A549 (cell line): ENCODE results near the gene ABCA4. TPM values are rescaled to one million over a fixed set of nuclear protein-coding genes. Genes with fewer than 3 reads are reported as not detected.

Experiments used
- ATAC-seq, 2 experiments: fragments of 200-7000 bp in 1 of 2; fragments of >200 bp in 1 of 2; cut with Nextera tagmentation in 1 of 2; cut with Tn5 transposase in 1 of 2; 3 replicates each; pipeline versions ENCODE4 v1.8.0 to v1.9.1; 2018 to 2020; ENCODE audit warnings: mild to moderate bottlenecking in 1 of 2, moderate library complexity in 1 of 2
- CTCF ChIA-PET: fragments of 300-600 bp; sonication (Branson Sonifier 250); formaldehyde crosslinking; extraction: SDS; loops from one replicate; lab custom pipeline; 2021; ENCODE audit warnings: antibody characterized with exemption, inconsistent platforms; lab: Yijun Ruan, JAX
- POLR2A ChIA-PET: fragments of 350-600 bp; formaldehyde crosslinking; extraction: SDS; loops from one replicate; lab custom pipeline; 2021; ENCODE audit warnings: antibody characterized with exemption, inconsistent platforms; lab: Yijun Ruan, JAX
- DNase-seq, 2 experiments: peaks; one replicate each; pipeline versions ENCODE4 v3.0.0 to v3.0.0-alpha.2; 2011 to 2016; ENCODE audit warnings: low read depth in 1 of 2, low spot score in 1 of 2
- FAIRE-seq: peaks from 2 replicates; lab custom pipeline; 2011; peaks lifted over from hg19 to GRCh38; lab: Jason Lieb, UNC
- H3K27ac ChIP-seq, 2 experiments: fragments of >200 bp; sonication (Bioruptor Twin); formaldehyde crosslinking; 3 replicates each; pipeline ENCODE4 v1.5.1; 2016 to 2017
- H3K4me1 ChIP-seq: fragments of >200 bp; sonication (Bioruptor Twin); formaldehyde crosslinking; 3 replicates; pipeline ENCODE4 v1.6.1; 2016
- H3K4me2 ChIP-seq: fragments of >200 bp; sonication (Bioruptor Twin); formaldehyde crosslinking; 3 replicates; pipeline ENCODE4 v1.6.1; 2016
- H3K4me3 ChIP-seq: fragments of >200 bp; sonication (Bioruptor Twin); formaldehyde crosslinking; 3 replicates; pipeline ENCODE4 v1.5.1; 2016
- H3K9me3 ChIP-seq: fragments of >200 bp; sonication (Bioruptor Twin); formaldehyde crosslinking; 3 replicates; pipeline ENCODE4 v1.6.1; 2016
- BCL3 ChIP-seq: fragments of >200 bp; sonication (Bioruptor Twin); formaldehyde crosslinking; IDR thresholded peaks from 3 replicates; pipeline ENCODE4 v1.6.1; 2016
- CBX2 ChIP-seq: fragments of 200-600 bp; sonication (generic); IDR thresholded peaks from 2 replicates; pipeline ENCODE4 v1.6.1; 2016; ENCODE audit warnings: low read depth, mild to moderate bottlenecking, borderline replicate concordance
- CBX8 ChIP-seq: fragments of 200-600 bp; sonication (generic); IDR thresholded peaks from 2 replicates; pipeline ENCODE4 v1.6.1; 2016
- CEBPB ChIP-seq, 2 experiments: fragments of >200 bp in 1 of 2; sonication (Bioruptor Twin) in 1 of 2; formaldehyde crosslinking in 1 of 2; IDR thresholded peaks; 2 replicates each; pipeline ENCODE4 v1.6.1; 2012 to 2016
- CHD4 ChIP-seq: fragments of 200-600 bp; sonication (generic); IDR thresholded peaks from 2 replicates; pipeline ENCODE4 v1.6.1; 2016; ENCODE audit warnings: antibody characterized with exemption, mild to moderate bottlenecking, borderline replicate concordance
- CTCF ChIP-seq: fragments of >200 bp; sonication (Bioruptor Twin); formaldehyde crosslinking; IDR thresholded peaks from 3 replicates; pipeline ENCODE4 v1.5.1; 2016
- EHF ChIP-seq: fragments of 250-450 bp; sonication (Bioruptor Pico); IDR thresholded peaks from 2 replicates; pipeline ENCODE4 v1.5.0; 2020; ENCODE audit warnings: mild to moderate bottlenecking
- EP300 ChIP-seq, 2 experiments: fragments of >200 bp; sonication (Bioruptor Twin); formaldehyde crosslinking; IDR thresholded peaks; 2 replicates in 1 of 2; 3 replicates in 1 of 2; pipeline ENCODE4 v1.6.1; 2016 to 2017
- ESRRA ChIP-seq: fragments of 150-350 bp; IDR thresholded peaks from 2 replicates; pipeline ENCODE4 v1.6.1; 2014; ENCODE audit warnings: mild to moderate bottlenecking, low read length, borderline replicate concordance
- FOSB ChIP-seq: fragments of 250-450 bp; sonication (Bioruptor Pico); IDR thresholded peaks from 2 replicates; pipeline ENCODE4 v1.5.0; 2020; ENCODE audit warnings: mild to moderate bottlenecking, moderate library complexity
- FOXS1 ChIP-seq: fragments of 250-450 bp; sonication (Bioruptor Pico); IDR thresholded peaks from 2 replicates; pipeline ENCODE4 v1.5.0; 2020; ENCODE audit warnings: mild to moderate bottlenecking, moderate library complexity
- GATA3 ChIP-seq: IDR thresholded peaks from 2 replicates; pipeline ENCODE4 v1.6.1; 2012; ENCODE audit warnings: borderline replicate concordance
- HES2 ChIP-seq: fragments of >200 bp; sonication (Bioruptor Twin); formaldehyde crosslinking; IDR thresholded peaks from 2 replicates; pipeline ENCODE4 v1.6.1; 2016
- HOXA7 ChIP-seq: fragments of 250-450 bp; sonication (Bioruptor Pico); IDR thresholded peaks from 2 replicates; pipeline ENCODE4 v1.5.0; 2020; ENCODE audit warnings: mild to moderate bottlenecking, moderate library complexity
- KDM1A ChIP-seq: fragments of 200-600 bp; sonication (generic); IDR thresholded peaks from 2 replicates; pipeline ENCODE4 v1.6.1; 2016; ENCODE audit warnings: low read depth, mild to moderate bottlenecking
- NFE2L2 ChIP-seq: fragments of 150-350 bp; conservative IDR thresholded peaks from 2 replicates; pipeline ENCODE4 v1.6.1; 2014; ENCODE audit warnings: low read length
- NPAS2 ChIP-seq: fragments of 250-450 bp; sonication (Bioruptor Pico); IDR thresholded peaks from 2 replicates; pipeline ENCODE4 v1.8.0; 2022; ENCODE audit warnings: mild to moderate bottlenecking, moderate library complexity, borderline replicate concordance
- NR3C1 ChIP-seq: fragments of >200 bp; sonication (Bioruptor Twin); formaldehyde crosslinking; IDR thresholded peaks from 3 replicates; pipeline ENCODE4 v1.6.1; 2017
- PHF8 ChIP-seq: fragments of 200-600 bp; sonication (generic); IDR thresholded peaks from 2 replicates; pipeline ENCODE4 v1.6.1; 2016; ENCODE audit warnings: low read depth, mild to moderate bottlenecking, antibody characterized with exemption, moderate library complexity, borderline replicate concordance
- POLR2A ChIP-seq: IDR thresholded peaks from 2 replicates; pipeline ENCODE4 v1.6.1; 2012; ENCODE audit warnings: mild to moderate bottlenecking, low read length
- RAD21 ChIP-seq, 2 experiments: fragments of >200 bp in 1 of 2; sonication (Bioruptor Twin) in 1 of 2; formaldehyde crosslinking in 1 of 2; IDR thresholded peaks in 1 of 2; conservative IDR thresholded peaks in 1 of 2; 2 replicates in 1 of 2; 3 replicates in 1 of 2; pipeline ENCODE4 v1.6.1; 2012 to 2018; ENCODE audit warnings: inconsistent platforms in 1 of 2
- RARB ChIP-seq: fragments of 250-450 bp; sonication (Bioruptor Pico); IDR thresholded peaks from 2 replicates; pipeline ENCODE4 v1.8.0; 2021; ENCODE audit warnings: mild to moderate bottlenecking, moderate library complexity
- RFX5 ChIP-seq: fragments of 450-650 bp; IDR thresholded peaks from 2 replicates; pipeline ENCODE4 v1.7.1; 2014; ENCODE audit warnings: antibody characterized with exemption, mild to moderate bottlenecking, moderate library complexity
- SMC3 ChIP-seq: fragments of >200 bp; sonication (Bioruptor Twin); formaldehyde crosslinking; IDR thresholded peaks from 3 replicates; pipeline ENCODE4 v1.6.1; 2018; ENCODE audit warnings: inconsistent platforms
- SREBF2 ChIP-seq: fragments of 450-650 bp; IDR thresholded peaks from 2 replicates; pipeline ENCODE4 v1.6.1; 2014; ENCODE audit warnings: mild to moderate bottlenecking, moderate library complexity
- TFCP2L1 ChIP-seq: fragments of 250-450 bp; sonication (Bioruptor Pico); IDR thresholded peaks from 2 replicates; pipeline ENCODE4 v1.5.0; 2021; ENCODE audit warnings: mild to moderate bottlenecking
- USF2 ChIP-seq: fragments of 450-650 bp; IDR thresholded peaks from 2 replicates; pipeline ENCODE4 v1.6.1; 2014; ENCODE audit warnings: antibody characterized with exemption
- ZFP36 ChIP-seq: fragments of 450-650 bp; IDR thresholded peaks from 2 replicates; pipeline ENCODE4 v1.6.1; 2014; ENCODE audit warnings: borderline replicate concordance; ENCODE audit not compliant: partially characterized antibody
- ZNF302 ChIP-seq: fragments of 250-450 bp; sonication (Bioruptor Pico); IDR thresholded peaks from 2 replicates; pipeline ENCODE4 v1.9.0; 2021; ENCODE audit warnings: inconsistent platforms, mild to moderate bottlenecking, moderate library complexity
- ZSCAN20 ChIP-seq: fragments of 250-450 bp; sonication (Bioruptor Pico); IDR thresholded peaks from 2 replicates; pipeline ENCODE4 v1.8.0; 2022; ENCODE audit warnings: mild to moderate bottlenecking, moderate library complexity
- WGBS: methylation state at CpG from one replicate; pipeline ENCODE4 v1.1.6; 2017; ENCODE audit errors: missing lambda C conversion rate; 5-methylcytosine and 5-hydroxymethylcytosine counted together
- polyA plus RNA-seq, 4 experiments: library from polyadenylated mRNA; depleted of rRNA in 3 of 4; stranded (reverse); fragments of >200 nt; fragmentation: RNase III in 1 of 4; extraction: RNeasy Plus Mini Kit Qiagen cat#74134 plus additional on column Dnase treatment in 1 of 4; gene quantifications; 2 replicates in 3 of 4; 3 replicates in 1 of 4; pipeline ENCODE4 v1.2.3, GENCODE V29; 2011 to 2017

ABCA4 gene
- polyA plus RNA-seq, 2 of the 4 experiments (the other 2 are of a cell fraction) = 0.05 to 0.23 TPM

GRCh38 chr1:94093396-94093795, 27.6 kb downstream of the ABCA4 start:
- no peak overlapping the region for H3K27ac ChIP-seq
- FAIRE-seq = no peak
- 77% methylated on average over 4 of the region's 4 CpGs for WGBS

GRCh38 chr1:94092210-94092613, 28.7 kb downstream of the ABCA4 start:
- no peak for TF ChIP-seq CTCF
- TF ChIP-seq SREBF2 = no peak
- TF ChIP-seq ZNF302 (CRISPR knock-in tag) = no peak
- no peak for TF ChIP-seq SMC3
- no peak for TF ChIP-seq ZFP36
- no peak for TF ChIP-seq USF2
- no peak for TF ChIP-seq CEBPB (IDR thresholded peaks at IDR 0.05)
- H3K4me3 ChIP-seq = no peak overlapping the region
- FAIRE-seq = no peak
- CTCF ChIA-PET = no interaction called here
- H3K4me1 ChIP-seq = peaks cover 5% of the 10 kb centered on the region; the same call in 1 of the 3 replicates
- POLR2A ChIA-PET = no interaction called here
- no peak for DNase-seq
- H3K4me2 ChIP-seq = no peak overlapping the region
- H3K9me3 ChIP-seq = no peaks in the 10 kb centered on the region
- no peak for ATAC-seq
- WGBS = 84% methylated on average over 4 of the region's 4 CpGs
- H3K27ac ChIP-seq = no peak overlapping the region

More at GRCh38 chr1:94093396-94093795, 27.6 kb downstream of the ABCA4 start:
- H3K4me1 ChIP-seq = peaks cover 5% of the 10 kb centered on the region; the same call in 1 of the 3 replicates
- TF ChIP-seq HES2 = no peak
- no peak for TF ChIP-seq CHD4
- no peak for TF ChIP-seq CBX2
- TF ChIP-seq FOXS1 = no peak
- TF ChIP-seq CBX8 = no peak
- TF ChIP-seq HOXA7 (CRISPR knock-in tag) = no peak
- TF ChIP-seq TFCP2L1 (CRISPR knock-in tag) = no peak
- no peak for TF ChIP-seq ZSCAN20 (CRISPR knock-in tag)
- TF ChIP-seq USF2 = no peak
- no peak for TF ChIP-seq NFE2L2
- TF ChIP-seq PHF8 = no peak
- no peak for TF ChIP-seq EP300 (IDR thresholded peaks at IDR 0.05)
- TF ChIP-seq NR3C1 = no peak
- DNase-seq (no peak), ATAC-seq (no peak)
- no peak overlapping the region for H3K4me2 ChIP-seq
- POLR2A ChIA-PET = no interaction called here
- CTCF ChIA-PET = interaction anchor here (0.7 to 1.1 kb wide), 2 partner anchors 60 to 144 kb away, joined by 3 read pairs; partner anchors contain the start of gene ARHGAP29
- H3K9me3 ChIP-seq = no peaks in the 10 kb centered on the region
- H3K4me3 ChIP-seq = no peak overlapping the region

- no peaks in the 10 kb centered on the region for H3K9me3 ChIP-seq
- ChIA-PET POLR2A (no interaction called here), CTCF (interaction anchor here (0.6 to 1.3 kb wide), 3 partner anchors 31 to 544 kb away, joined by 3 to 6 read pairs (median 4); no protein-coding TSS in a partner anchor)
- FAIRE-seq = no peak
- H3K4me1 ChIP-seq = peaks cover 5% of the 10 kb centered on the region; the same call in 1 of the 3 replicates
- 73% methylated on average over 3 of the region's 3 CpGs for WGBS
- no peak for DNase-seq
- H3K4me3 ChIP-seq = no peak overlapping the region
- no peak overlapping the region for H3K4me2 ChIP-seq
- H3K27ac ChIP-seq = no peak overlapping the region
- no peak for ATAC-seq
- TF ChIP-seq NPAS2 = no peak
- no peak for TF ChIP-seq KDM1A
- TF ChIP-seq RARB (CRISPR knock-in tag) = no peak
- TF ChIP-seq EHF (CRISPR knock-in tag) = no peak
- no peak for TF ChIP-seq RFX5
- TF ChIP-seq GATA3 = no peak
- no peak for TF ChIP-seq CTCF
- no peak for TF ChIP-seq FOSB (CRISPR knock-in tag)
- TF ChIP-seq BCL3 = no peak
- no peak for TF ChIP-seq RAD21 (conservative IDR thresholded peaks at IDR 0.05 in 1 of 2, IDR thresholded peaks at IDR 0.05 in 1 of 2)
- TF ChIP-seq ESRRA = no peak
- no peak for TF ChIP-seq POLR2A
These were observed 30.2 kb downstream of the ABCA4 start for GRCh38 chr1:94090761-94091160.
